ENCODE results near the gene F11R.
"Not testable (repeated sequence)": the region's sequence is repeated elsewhere in the genome, so short reads cannot be mapped to it uniquely, and the experiment has no call there.

Gene F11R
- 27.7 to 44.6 (median 30.6) reads per million in 4 experiments for total RNA-seq

GRCh38 chr1:161020509-161021164, at the start of gene F11R:
F11R (minus strand) TSS chr1:161021152; CDS start chr1:161021073, 79 bp downstream.
- peak; percentile 57 for DNase-seq

- DNase-seq = peak; percentile 56
These were observed 48.8 kb upstream of the F11R start, which contains the start of gene ARHGAP30 for GRCh38 chr1:161069731-161070270. ARHGAP30 (minus strand) TSS chr1:161069891; CDS start chr1:161069624, 267 bp downstream.

- DNase-seq = no peak
These were observed 48.3 kb upstream of the F11R start for GRCh38 chr1:161069241-161069640.

GRCh38 chr1:161068306-161069234, 47.6 kb upstream of the F11R start:
- DNase-seq = peak; percentile 72

- no peak for DNase-seq
These were observed 45.7 kb upstream of the F11R start for GRCh38 chr1:161066694-161067093.

GRCh38 chr1:161065681-161066080, 44.7 kb upstream of the F11R start:
- DNase-seq = not testable (repeated sequence)

GRCh38 chr1:161063936-161064335, 43.0 kb upstream of the F11R start:
- DNase-seq = not testable (repeated sequence)

GRCh38 chr1:161061419-161061818, 40.5 kb upstream of the F11R start:
- no peak for DNase-seq

- DNase-seq = no peak
These were observed 38.3 kb upstream of the F11R start for GRCh38 chr1:161059293-161059692.

- no peak for DNase-seq
These were observed 33.9 kb upstream of the F11R start for GRCh38 chr1:161054805-161055204.

GRCh38 chr1:161054232-161054631, 33.3 kb upstream of the F11R start:
- no peak for DNase-seq

- no peak for DNase-seq
These were observed 31.9 kb upstream of the F11R start for GRCh38 chr1:161052899-161053298.

GRCh38 chr1:161051219-161051618, 30.3 kb upstream of the F11R start:
- no peak for DNase-seq

- no peak for DNase-seq
These were observed 28.2 kb upstream of the F11R start for GRCh38 chr1:161048949-161049722.

GRCh38 chr1:161047436-161048420, 26.8 kb upstream of the F11R start:
- no peak for DNase-seq

- DNase-seq = no peak
These were observed 25.8 kb upstream of the F11R start for GRCh38 chr1:161046605-161047228.

GRCh38 chr1:161045736-161046604, 25.0 kb upstream of the F11R start, which contains the start of gene USF1:
USF1 (minus strand) TSS chr1:161045977; CDS start chr1:161043275, 2,702 bp downstream.
- peak; percentile 86 for DNase-seq

- peak; percentile 40 for DNase-seq
These were observed 24.2 kb upstream of the F11R start for GRCh38 chr1:161044908-161045735.

GRCh38 chr1:161044535-161044907, 23.6 kb upstream of the F11R start:
- DNase-seq = no peak

Data from effector CD8-positive, alpha-beta T cell (primary cell).